HG03139 (cell line): Measurements from ENCODE around the gene ENO2.

ENCODE experiments used
- ATAC-seq: cut with Tn5 transposase; IDR thresholded peaks from one replicate; pipeline ENCODE4 v1.9.1; 2021; ENCODE audit not compliant: unreplicated experiment

ENO2 gene

GRCh38 chr12:6912164-6912935, 2.0 kb upstream of the ENO2 start:
- no peak for ATAC-seq

DNA sequence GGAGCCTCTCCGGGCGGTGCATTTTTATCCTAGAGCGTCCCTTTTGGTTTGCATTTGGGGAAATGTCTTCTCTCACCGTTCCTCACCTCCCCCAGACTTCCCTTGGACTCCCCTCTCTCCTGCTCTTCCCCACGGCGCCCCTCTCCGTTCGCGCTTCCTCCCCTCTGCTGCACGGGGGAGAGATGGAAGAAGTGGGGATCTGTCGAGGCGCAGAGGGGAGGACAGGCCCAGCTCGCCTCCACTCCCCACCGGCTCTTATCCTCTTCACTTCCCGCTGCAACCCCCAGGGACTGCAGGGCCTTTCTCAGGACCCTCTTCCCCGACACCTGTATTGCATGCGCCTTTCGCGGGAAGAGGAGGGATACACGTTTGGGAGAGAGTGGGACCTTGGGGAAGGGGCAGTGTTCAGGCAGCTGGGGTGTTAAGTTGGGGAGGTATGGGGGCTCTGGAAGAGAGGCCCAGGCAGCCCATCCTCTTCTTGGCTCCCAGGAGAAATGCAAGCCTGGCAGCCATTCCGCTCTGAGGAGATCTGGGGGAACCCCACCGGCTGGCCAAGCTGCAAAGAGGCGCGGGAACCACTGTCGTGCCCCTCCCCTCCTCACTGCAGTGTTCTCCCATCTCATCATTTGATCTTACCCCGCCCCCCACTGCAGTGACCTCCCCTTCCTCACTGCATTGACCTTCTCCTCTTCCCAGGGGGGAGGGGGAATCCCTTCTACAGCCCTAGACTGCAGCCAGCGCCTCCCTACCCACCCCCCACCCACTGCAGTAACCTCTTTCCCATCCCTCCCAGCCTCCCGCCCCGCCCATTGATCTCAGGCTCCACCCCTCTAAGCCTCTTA, 788 bp downstream of the ENO2 start:
- ATAC-seq, result no peak

DNA sequence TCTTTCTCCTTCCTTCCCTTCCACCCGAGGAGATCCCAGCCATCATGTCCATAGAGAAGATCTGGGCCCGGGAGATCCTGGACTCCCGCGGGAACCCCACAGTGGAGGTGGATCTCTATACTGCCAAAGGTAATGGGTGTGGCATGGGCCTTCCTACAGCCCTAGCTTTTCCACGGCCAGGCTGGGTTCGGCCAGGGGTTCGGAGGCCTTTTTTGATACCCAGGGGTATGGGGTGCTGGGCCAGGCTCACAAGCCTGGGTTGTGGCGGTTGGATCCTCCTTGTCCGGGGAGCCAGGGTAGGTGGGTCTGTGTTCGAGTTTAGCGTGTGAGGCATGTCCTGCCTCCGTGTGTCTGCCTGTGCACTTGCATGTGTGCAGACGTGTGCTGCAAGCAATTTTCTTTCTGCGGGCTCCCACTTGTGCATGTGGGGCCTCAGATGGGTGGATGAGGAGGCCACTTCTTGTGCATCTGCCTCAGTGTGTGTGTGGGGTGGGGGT, 1.5 kb downstream of the ENO2 start:
- no peak for ATAC-seq

GRCh38 chr12:6916426-6917200, 2.2 kb downstream of the ENO2 start:
- no peak for ATAC-seq

DNA sequence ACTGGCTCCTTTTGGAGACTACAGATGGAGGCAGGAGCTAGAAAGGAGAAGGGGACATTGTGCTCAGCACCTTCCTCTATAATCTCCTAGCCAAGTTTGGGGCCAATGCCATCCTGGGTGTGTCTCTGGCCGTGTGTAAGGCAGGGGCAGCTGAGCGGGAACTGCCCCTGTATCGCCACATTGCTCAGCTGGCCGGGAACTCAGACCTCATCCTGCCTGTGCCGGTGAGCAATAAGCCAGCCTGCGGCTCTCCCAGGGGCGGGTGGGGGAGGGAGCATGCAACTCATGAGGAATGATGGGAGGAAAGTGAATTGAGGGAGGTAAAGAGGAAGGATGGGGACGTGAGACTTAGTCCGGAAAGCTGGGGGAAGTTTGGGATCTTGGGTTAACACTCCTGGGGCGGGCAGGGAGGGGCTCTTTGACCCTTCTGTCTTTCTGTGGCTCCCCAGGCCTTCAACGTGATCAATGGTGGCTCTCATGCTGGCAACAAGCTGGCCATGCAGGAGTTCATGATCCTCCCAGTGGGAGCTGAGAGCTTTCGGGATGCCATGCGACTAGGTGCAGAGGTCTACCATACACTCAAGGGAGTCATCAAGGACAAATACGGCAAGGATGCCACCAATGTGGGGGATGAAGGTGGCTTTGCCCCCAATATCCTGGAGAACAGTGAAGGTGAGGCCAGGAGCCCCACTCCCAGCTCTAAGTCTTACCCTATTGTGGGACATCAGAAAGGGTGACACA, 3.3 kb downstream of the ENO2 start:
- ATAC-seq, result no peak

DNA sequence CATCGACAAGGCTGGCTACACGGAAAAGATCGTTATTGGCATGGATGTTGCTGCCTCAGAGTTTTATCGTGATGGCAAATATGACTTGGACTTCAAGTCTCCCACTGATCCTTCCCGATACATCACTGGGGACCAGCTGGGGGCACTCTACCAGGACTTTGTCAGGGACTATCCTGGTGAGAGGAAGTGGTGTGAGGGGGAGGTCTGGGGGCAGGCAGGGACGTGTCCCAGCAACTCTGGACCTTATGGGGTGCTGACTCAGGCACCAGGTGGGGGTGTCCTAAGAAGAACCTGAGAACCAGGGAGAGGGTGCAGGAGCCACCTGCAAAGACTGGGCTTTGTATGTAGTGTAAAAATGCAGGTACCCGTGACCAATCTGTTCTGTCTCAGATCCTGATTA, 5.2 kb downstream of the ENO2 start:
- ATAC-seq, result no peak

- no peak for ATAC-seq
These were observed 7.2 kb downstream of the ENO2 start for GRCh38 chr12:6921539-6921938.

DNA sequence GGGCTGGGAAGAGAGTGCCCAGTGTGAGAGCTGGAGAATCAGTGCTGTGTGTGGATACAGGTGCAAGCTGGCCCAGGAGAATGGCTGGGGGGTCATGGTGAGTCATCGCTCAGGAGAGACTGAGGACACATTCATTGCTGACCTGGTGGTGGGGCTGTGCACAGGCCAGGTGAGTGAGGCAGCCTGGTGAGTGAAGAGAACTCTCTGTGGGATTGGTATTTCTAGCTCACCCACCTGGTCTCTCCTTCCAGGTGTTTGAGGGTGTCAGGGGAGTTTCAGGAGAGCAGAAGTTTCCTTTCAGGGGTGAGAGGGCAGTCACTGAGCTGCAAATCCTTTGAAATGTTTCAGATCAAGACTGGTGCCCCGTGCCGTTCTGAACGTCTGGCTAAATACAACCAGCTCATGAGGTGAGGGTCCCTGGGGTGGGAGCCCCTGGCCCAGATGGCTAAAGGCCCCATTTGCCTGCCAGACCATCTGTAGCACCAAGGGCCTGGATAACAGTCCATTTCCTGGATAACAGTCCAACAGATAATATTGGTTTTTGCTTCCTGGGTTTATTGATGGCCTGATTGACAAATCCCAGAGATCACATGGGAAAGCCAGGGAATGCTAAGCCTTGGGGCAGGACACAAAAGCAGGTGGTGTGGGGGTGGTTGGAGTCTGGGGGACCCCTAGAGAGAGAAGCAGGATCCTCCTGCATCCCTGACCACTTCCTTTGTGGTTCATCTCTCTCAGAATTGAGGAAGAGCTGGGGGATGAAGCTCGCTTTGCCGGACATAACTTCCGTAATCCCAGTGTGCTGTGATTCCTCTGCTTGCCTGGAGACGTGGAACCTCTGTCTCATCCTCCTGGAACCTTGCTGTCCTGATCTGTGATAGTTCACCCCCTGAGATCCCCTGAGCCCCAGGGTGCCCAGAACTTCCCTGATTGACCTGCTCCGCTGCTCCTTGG, 7.9 kb downstream of the ENO2 start:
- ATAC-seq, result no peak

DNA sequence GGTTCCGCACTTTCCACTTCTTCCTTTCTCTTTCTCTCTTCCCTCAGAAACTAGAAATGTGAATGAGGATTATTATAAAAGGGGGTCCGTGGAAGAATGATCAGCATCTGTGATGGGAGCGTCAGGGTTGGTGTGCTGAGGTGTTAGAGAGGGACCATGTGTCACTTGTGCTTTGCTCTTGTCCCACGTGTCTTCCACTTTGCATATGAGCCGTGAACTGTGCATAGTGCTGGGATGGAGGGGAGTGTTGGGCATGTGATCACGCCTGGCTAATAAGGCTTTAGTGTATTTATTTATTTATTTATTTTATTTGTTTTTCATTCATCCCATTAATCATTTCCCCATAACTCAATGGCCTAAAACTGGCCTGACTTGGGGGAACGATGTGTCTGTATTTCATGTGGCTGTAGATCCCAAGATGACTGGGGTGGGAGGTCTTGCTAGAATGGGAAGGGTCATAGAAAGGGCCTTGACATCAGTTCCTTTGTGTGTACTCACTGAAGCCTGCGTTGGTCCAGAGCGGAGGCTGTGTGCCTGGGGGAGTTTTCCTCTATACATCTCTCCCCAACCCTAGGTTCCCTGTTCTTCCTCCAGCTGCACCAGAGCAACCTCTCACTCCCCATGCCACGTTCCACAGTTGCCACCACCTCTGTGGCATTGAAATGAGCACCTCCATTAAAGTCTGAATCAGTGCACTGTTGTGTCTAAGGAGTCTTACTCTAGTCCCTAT, 8.8 kb downstream of the ENO2 start:
- ATAC-seq, result no peak

GRCh38 chr12:6923851-6924250, 9.5 kb downstream of the ENO2 start:
- no peak for ATAC-seq

DNA sequence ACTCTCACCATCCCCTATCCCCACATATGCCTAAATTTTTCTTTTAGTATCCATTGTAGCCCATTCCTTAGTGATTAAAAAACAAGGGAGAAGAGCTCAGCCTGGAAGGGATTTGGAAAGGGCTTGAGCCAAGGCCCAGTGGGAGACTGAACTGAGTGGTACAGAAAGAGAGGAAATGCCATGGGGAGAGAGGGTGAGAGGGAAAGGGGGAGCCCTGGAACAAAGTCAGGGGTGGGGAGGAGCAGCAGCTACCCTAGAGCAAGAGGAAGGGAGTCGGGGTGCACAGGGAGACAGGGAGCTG, 10.8 kb downstream of the ENO2 start:
- ATAC-seq, result no peak

DNA sequence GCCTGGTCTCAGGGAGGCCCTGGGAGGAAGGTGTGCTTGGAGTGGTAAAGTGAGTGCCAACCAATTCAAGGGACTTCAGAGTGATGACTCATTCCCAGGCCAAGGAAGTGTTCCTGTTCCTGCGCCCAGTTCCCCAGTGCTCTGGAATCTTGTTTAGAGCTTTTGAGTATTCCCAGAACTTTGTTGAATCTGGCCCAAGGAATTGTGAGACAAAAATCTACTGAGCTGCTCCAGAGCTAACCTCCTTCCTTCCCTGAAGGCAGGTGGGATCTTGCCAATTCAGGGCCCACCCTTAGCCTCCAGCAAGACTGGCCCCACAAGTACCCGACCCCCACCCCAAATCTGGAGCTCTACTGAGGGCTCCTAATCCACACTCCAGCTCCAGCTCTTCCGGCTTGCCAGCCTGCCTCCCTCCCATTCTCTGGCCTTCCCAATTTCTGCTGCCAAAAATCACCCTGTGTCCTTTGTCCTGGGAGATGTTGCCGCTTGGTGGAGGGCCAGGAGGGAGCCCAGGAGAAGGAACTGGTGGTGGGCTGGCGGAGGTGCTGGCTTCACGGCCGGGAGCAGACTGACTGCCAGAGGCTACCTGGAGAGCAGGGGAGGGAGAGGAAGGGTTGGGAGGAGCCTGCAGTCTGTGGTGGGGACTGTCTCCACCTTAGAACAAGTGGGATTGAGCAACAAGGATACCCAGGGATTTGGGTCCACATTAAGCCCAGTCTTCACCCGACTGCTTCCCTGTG, 11.3 kb downstream of the ENO2 start:
- no peak for ATAC-seq

DNA sequence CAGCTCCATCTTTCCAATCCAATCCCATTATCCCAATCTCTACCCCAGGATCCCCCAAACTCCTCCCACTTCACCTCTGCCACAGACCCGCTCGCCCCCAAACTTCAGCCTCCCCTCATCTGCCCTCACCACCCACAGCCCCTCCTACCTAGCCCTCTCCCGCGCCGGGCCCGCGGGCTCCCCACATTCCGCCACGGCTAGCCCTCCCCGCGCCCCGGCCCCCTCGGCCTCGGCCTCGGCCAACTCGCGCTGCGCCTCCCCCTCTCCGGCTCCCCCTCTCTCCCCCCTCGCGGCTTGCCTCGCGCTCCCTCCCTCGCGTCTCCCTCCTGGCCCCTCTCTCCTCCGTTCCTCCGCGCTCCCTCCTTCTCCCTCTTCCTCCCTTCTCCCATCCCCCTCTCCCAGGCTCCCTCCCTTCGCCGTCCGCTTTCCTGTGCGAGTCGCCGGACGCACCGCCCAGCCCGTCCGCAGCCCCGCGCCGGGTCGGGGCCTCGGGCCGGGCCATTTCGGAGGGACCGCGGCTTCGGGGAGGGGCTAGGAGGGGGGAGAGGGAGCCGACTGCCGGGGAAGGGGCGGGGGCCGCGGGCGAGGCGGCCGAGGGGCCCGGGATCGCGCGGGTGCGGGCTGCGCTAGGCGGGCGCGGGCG, 13.1 kb downstream of the ENO2 start, which contains the start of gene ATN1:
ATN1 (plus strand) TSS at position 581 of the 643 bp plus-strand sequence. CDS start 6,043 bp downstream, outside the sequence.
- no peak for ATAC-seq

DNA sequence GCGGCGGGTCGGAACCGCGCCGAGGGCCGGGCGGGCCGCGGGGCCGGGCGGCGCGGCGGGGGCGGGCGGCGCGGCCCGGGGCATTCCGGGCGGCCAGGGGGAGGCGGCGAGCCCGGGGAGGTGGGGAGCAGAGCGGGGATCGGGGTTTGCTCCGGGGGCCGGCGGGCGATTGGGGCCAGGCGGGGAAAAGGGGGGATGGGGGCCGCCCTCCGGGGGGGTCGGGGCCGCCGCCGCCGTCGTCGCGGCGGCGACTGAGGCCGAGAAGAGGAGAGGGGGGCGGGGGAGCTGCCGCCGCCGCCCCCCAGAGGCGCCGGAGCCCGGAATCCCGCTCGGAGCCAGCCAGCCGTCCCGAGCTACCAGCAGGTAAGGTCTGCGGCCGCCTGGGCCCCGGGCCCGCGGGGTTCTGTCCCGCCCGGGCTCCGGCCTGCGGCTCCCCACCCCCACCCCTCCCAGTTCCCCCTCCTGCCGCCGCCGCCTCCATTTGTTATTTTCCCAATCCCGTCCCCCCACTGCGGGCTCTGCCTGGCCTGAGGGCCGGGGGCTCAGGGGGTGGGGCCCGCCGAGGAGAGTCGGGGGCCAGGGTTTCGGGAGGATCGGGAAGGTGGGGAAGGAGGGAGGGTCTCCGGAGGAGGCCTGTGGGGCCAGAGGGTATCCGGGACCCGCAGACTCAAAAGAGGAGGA, 13.8 kb downstream of the ENO2 start:
- ATAC-seq, result no peak

- ATAC-seq, result no peak
These were observed 14.5 kb downstream of the ENO2 start for GRCh38 chr12:6928703-6929407.
